IMR-90 (cell line): ENCODE data around the gene PALB2. TPM values are rescaled to one million over a fixed set of nuclear protein-coding genes. Genes with fewer than 3 reads are reported as not detected.

Experiments
- ATAC-seq: fragments of 200-7000 bp; cut with Tn5 transposase; 2 replicates; pipeline ENCODE4 v1.9.1; 2020; ENCODE audit warnings: low read depth, mild to moderate bottlenecking, moderate library complexity
- BruUV-seq: library from RNA; stranded (reverse); fragments of 400-500 nt; replicated peaks from 2 replicates; lab custom pipeline; 2021; lab: Mats Ljungman, UMichigan
- CTCF ChIA-PET: fragments of 300-600 bp; formaldehyde crosslinking; extraction: SDS; loops from one replicate; lab custom pipeline; 2021; ENCODE audit warnings: antibody characterized with exemption; lab: Yijun Ruan, JAX
- POLR2A ChIA-PET: fragments of 300-600 bp; sonication (Branson Sonifier 250); formaldehyde crosslinking; loops from one replicate; lab custom pipeline; 2022; ENCODE audit warnings: antibody characterized with exemption; ENCODE audit not compliant: unreplicated experiment; lab: Charles Lee
- DNase-seq: peaks from one replicate; pipeline ENCODE4 v3.0.0; 2013
- H2AFZ ChIP-seq: replicated peaks from 2 replicates; pipeline ENCODE3; 2013; ENCODE audit warnings: low read length, mild to moderate bottlenecking; ENCODE audit not compliant: poor library complexity
- H2AK5ac ChIP-seq: 2 replicates; pipeline ENCODE4 v1.6.1; 2013; ENCODE audit warnings: low read depth, low read length, inconsistent platforms
- H2AK9ac ChIP-seq: replicated peaks from 2 replicates; pipeline ENCODE3; 2013; ENCODE audit warnings: mild to moderate bottlenecking, low read depth, low read length, moderate library complexity; ENCODE audit not compliant: poor library complexity
- H2BK120ac ChIP-seq: 2 replicates; pipeline ENCODE4 v1.6.1; 2013; ENCODE audit warnings: low read depth, low read length, inconsistent platforms
- H2BK15ac ChIP-seq: 3 replicates; pipeline ENCODE4 v1.6.1; 2013; ENCODE audit warnings: low read depth, low read length, inconsistent platforms
- H2BK20ac ChIP-seq: 2 replicates; pipeline ENCODE4 v1.6.1; 2013; ENCODE audit warnings: low read depth, mild to moderate bottlenecking, inconsistent platforms, low read length, moderate library complexity
- H2BK5ac ChIP-seq: 2 replicates; pipeline ENCODE4 v1.6.1; 2013; ENCODE audit warnings: mild to moderate bottlenecking, low read depth, low read length, inconsistent platforms; ENCODE audit not compliant: poor library complexity, severe bottlenecking
- H3K14ac ChIP-seq: replicated peaks from 2 replicates; pipeline ENCODE4 v1.6.1; 2013; ENCODE audit warnings: low read depth, low read length, inconsistent platforms
- H3K18ac ChIP-seq: 2 replicates; pipeline ENCODE4 v1.6.1; 2013; ENCODE audit warnings: low read depth, low read length, control low read depth
- H3K23ac ChIP-seq: 2 replicates; pipeline ENCODE4 v1.6.1; 2013; ENCODE audit warnings: low read depth, low read length, inconsistent platforms
- H3K27ac ChIP-seq: 2 replicates; pipeline ENCODE4 v1.5.1; 2013; ENCODE audit warnings: mild to moderate bottlenecking, control low read depth, low read length; ENCODE audit not compliant: insufficient read depth
- H3K27me3 ChIP-seq: 2 replicates; pipeline ENCODE4 v1.6.1; 2013; ENCODE audit warnings: low read length; ENCODE audit not compliant: control insufficient read depth, insufficient read depth
- H3K36me3 ChIP-seq: 2 replicates; pipeline ENCODE4 v1.6.1; 2013; ENCODE audit warnings: low read length, mixed read lengths; ENCODE audit not compliant: control insufficient read depth, insufficient read depth
- H3K4ac ChIP-seq: 2 replicates; pipeline ENCODE4 v1.6.1; 2013; ENCODE audit warnings: low read depth, low read length, inconsistent platforms
- H3K4me1 ChIP-seq: 2 replicates; pipeline ENCODE4 v1.6.1; 2013; ENCODE audit warnings: low read length, mixed read lengths; ENCODE audit not compliant: control insufficient read depth, insufficient read depth
- H3K4me2 ChIP-seq: 2 replicates; pipeline ENCODE4 v1.6.1; 2013; ENCODE audit warnings: low read depth, mild to moderate bottlenecking, control low read depth, low read length, moderate library complexity
- H3K4me3 ChIP-seq: 2 replicates; pipeline ENCODE4 v1.5.1; 2013; ENCODE audit warnings: low read depth, mild to moderate bottlenecking, control low read depth, low read length, moderate library complexity; ENCODE audit not compliant: insufficient read depth
- H3K56ac ChIP-seq: 2 replicates; pipeline ENCODE4 v1.6.1; 2013; ENCODE audit warnings: low read length, inconsistent platforms; ENCODE audit not compliant: insufficient read depth; ENCODE audit errors: extremely low read depth
- H3K79me1 ChIP-seq, 2 experiments: 2 replicates each; pipeline ENCODE4 v1.6.1; 2013; ENCODE audit warnings: low read length in 2 of 2, inconsistent platforms in 1 of 2, low read depth in 1 of 2
- H3K9ac ChIP-seq: 2 replicates; pipeline ENCODE4 v1.6.1; 2013; ENCODE audit warnings: low read depth, low read length, control low read depth
- H3K9me1 ChIP-seq: 2 replicates; pipeline ENCODE4 v1.6.1; 2013; ENCODE audit warnings: low read length, inconsistent platforms; ENCODE audit not compliant: insufficient read depth
- H3K9me3 ChIP-seq: 2 replicates; pipeline ENCODE4 v1.6.1; 2013; ENCODE audit warnings: low read length; ENCODE audit not compliant: control insufficient read depth, insufficient read depth
- H4K20me1 ChIP-seq: 2 replicates; pipeline ENCODE4 v1.6.1; 2013; ENCODE audit warnings: low read length, inconsistent platforms; ENCODE audit not compliant: insufficient read depth
- H4K5ac ChIP-seq: 2 replicates; pipeline ENCODE4 v1.6.1; 2013; ENCODE audit warnings: mild to moderate bottlenecking, low read depth, low read length, control low read depth
- H4K8ac ChIP-seq, 2 experiments: 2 replicates each; pipeline ENCODE4 v1.6.1; 2013; ENCODE audit warnings: low read depth in 2 of 2, low read length in 2 of 2, control low read depth in 1 of 2, inconsistent platforms in 1 of 2
- H4K91ac ChIP-seq: 2 replicates; pipeline ENCODE4 v1.6.1; 2013; ENCODE audit warnings: low read depth, low read length, inconsistent platforms; ENCODE audit not compliant: insufficient read depth
- BHLHE40 ChIP-seq: fragments of 150-350 bp; IDR thresholded peaks from 2 replicates; pipeline ENCODE4 v1.6.1; 2016; ENCODE audit warnings: mild to moderate bottlenecking, low read depth, low read length
- CEBPB ChIP-seq: IDR thresholded peaks from 2 replicates; pipeline ENCODE4 v1.6.1; 2012; ENCODE audit warnings: low read depth, low read length, improper control_type of control experiment
- CHD1 ChIP-seq: IDR thresholded peaks from 2 replicates; pipeline ENCODE4 v1.6.1; 2012; ENCODE audit warnings: low read depth, low read length, improper control_type of control experiment
- CTCF ChIP-seq: conservative IDR thresholded peaks from 2 replicates; pipeline ENCODE4 v1.5.1; 2012; ENCODE audit warnings: mild to moderate bottlenecking, low read depth, low read length, improper control_type of control experiment
- ELK1 ChIP-seq: fragments of 150-350 bp; IDR thresholded peaks from 2 replicates; pipeline ENCODE4 v1.6.1; 2016; ENCODE audit warnings: low read depth, mild to moderate bottlenecking, low read length, moderate library complexity, borderline replicate concordance
- FOS ChIP-seq: fragments of 150-350 bp; IDR thresholded peaks from 2 replicates; pipeline ENCODE4 v1.6.1; 2016; ENCODE audit warnings: low read depth, low read length
- MAFK ChIP-seq: IDR thresholded peaks from 2 replicates; pipeline ENCODE4 v1.6.1; 2012; ENCODE audit warnings: low read depth, low read length, improper control_type of control experiment
- MAZ ChIP-seq: IDR thresholded peaks from 2 replicates; pipeline ENCODE4 v1.6.1; 2012; ENCODE audit warnings: low read depth, mild to moderate bottlenecking, low read length, improper control_type of control experiment, moderate library complexity, borderline replicate concordance
- MXI1 ChIP-seq: IDR thresholded peaks from 2 replicates; pipeline ENCODE4 v1.6.1; 2012; ENCODE audit warnings: low read depth, mild to moderate bottlenecking, low read length, moderate library complexity, borderline replicate concordance
- POLR2A ChIP-seq: IDR thresholded peaks from 2 replicates; pipeline ENCODE4 v1.6.1; 2012; ENCODE audit warnings: mild to moderate bottlenecking, low read depth, low read length
- RAD21 ChIP-seq: IDR thresholded peaks from 2 replicates; pipeline ENCODE4 v1.6.1; 2012; ENCODE audit warnings: low read length, improper control_type of control experiment
- RCOR1 ChIP-seq: IDR thresholded peaks from 2 replicates; pipeline ENCODE4 v1.6.1; 2012; ENCODE audit warnings: mild to moderate bottlenecking, low read length, improper control_type of control experiment; ENCODE audit not compliant: insufficient replicate concordance
- RFX5 ChIP-seq: IDR thresholded peaks from 2 replicates; pipeline ENCODE4 v1.8.0; 2012; ENCODE audit warnings: low read depth, mild to moderate bottlenecking, low read length, moderate library complexity
- WGBS, 2 experiments: methylation state at CpG; one replicate each; pipeline versions ENCODE4 v1.1.5 to v1.1.7; 2013; ENCODE audit warnings: missing lambda C conversion rate in 2 of 2; ENCODE audit not compliant: insufficient read length in 1 of 2; ENCODE audit errors: extremely low coverage in 2 of 2; 5-methylcytosine and 5-hydroxymethylcytosine counted together
- dilution Hi-C: fragments of 300-500 bp; cut with HindIII; formaldehyde crosslinking; loops from one replicate; pipeline ENCODE4 v1.14.3; 2018; ENCODE audit warnings: low sequenced_read_pairs; ENCODE audit not compliant: unreplicated experiment
- in situ Hi-C: fragments of 300-500 bp; cut with MboI; formaldehyde crosslinking; loops from 3 replicates; pipeline ENCODE4 v1.14.3; 2019; ENCODE audit warnings: low sequenced_read_pairs, inconsistent platforms, mixed read lengths
- intact Hi-C: fragments of 100-400 bp; cut with micrococcal nuclease; formaldehyde crosslinking; loops from 2 replicates; pipeline ENCODE4 v1.10.0; 2022
- polyA plus RNA-seq, 3 experiments: library from polyadenylated mRNA; depleted of rRNA; stranded (reverse); fragments of >200 nt; gene quantifications; 2 replicates each; pipeline ENCODE4 v1.2.3, GENCODE V29; 2012; ENCODE audit warnings: low replicate concordance in 1 of 3
- total RNA-seq: library from RNA; depleted of rRNA; stranded (reverse); fragments of >200 nt; gene quantifications from 2 replicates; pipeline ENCODE4 v1.2.3, GENCODE V29; 2012
- TF ChIP-seq, protein P1 (sequence below): fragments of 150-350 bp; IDR thresholded peaks from 2 replicates; pipeline ENCODE4 v1.6.1; 2017; ENCODE audit warnings: mild to moderate bottlenecking, antibody characterized with exemption, low read length, low read depth

The PALB2 gene
- total and polyA plus RNA-seq, 2 of the 4 experiments (the other 2 are of a cell fraction) = 4.1 to 8.6 TPM

- no peak for TF ChIP-seq MAZ
Measured at GRCh38 chr16:23564575-23565363, 76.3 kb downstream of the PALB2 start (continued).

DNA sequence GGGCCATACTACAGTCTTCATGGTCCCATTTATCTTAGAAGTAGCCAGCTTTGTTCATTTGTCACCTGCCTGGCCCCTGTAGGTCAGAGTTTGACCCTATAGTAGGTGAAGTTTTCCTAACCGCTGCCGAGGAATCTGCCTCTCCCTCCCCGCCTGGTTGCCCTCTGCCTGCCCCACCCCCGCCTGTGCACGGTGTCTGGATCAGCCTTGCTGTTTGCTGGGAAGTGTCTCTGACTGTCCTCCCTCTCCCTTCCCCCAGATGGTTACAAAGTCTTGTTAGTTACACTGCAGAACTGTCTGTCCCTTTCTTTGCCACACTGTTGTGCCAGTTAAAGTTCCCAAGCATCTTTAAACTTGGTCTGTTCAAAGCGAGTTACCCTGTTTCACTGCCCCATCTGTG lies 77.9 kb downstream of the PALB2 start:
- Histone ChIP-seq H3K23ac (no peak overlapping the region), H2AFZ (no peak overlapping the region), H4K8ac (no peak overlapping the region), H2BK15ac (no peak overlapping the region), H2AK9ac (no peak overlapping the region), H2BK5ac (no peak overlapping the region), H4K20me1 (peaks cover 11% of the 10 kb centered on the region; the same call in 1 of the 2 replicates), H3K27me3 (no peaks in the 10 kb centered on the region), H3K9me1 (0 out of 2 replicates have a peak, but pooled peaks cover 3% of the 10 kb centered on the region), H3K36me3 (peaks cover 74% of the 10 kb centered on the region), H3K4me2 (no peak overlapping the region), H3K79me1 (peaks cover 45 to 46% of the 10 kb centered on the region in 2 experiments), H4K91ac (no peak overlapping the region), H3K9me3 (no peaks in the 10 kb centered on the region), H3K9ac (no peak overlapping the region), H3K18ac (no peak overlapping the region), H3K4ac (no peak overlapping the region), H4K5ac (no peak overlapping the region), H3K56ac (no peak overlapping the region), H3K4me1 (no peaks in the 10 kb centered on the region), H2BK20ac (no peak overlapping the region), H3K14ac (no peak overlapping the region), H3K27ac (no peak overlapping the region), H2AK5ac (no peak overlapping the region), H3K4me3 (no peak overlapping the region), H2BK120ac (no peak overlapping the region)
- BruUV-seq = no TSS peak
- in situ Hi-C loops (no loop called here), intact Hi-C loops (no loop called here), dilution Hi-C loops (no loop called here)
- CTCF ChIA-PET = no interaction called here
- POLR2A ChIA-PET = no interaction called here
- DNase-seq (no peak), ATAC-seq (no peak)
- 100% methylated on average over 1 of the region's 6 CpGs; no CpG with 5 or more reads in 1 of the 2 experiments for WGBS, 2 experiments
- TF ChIP-seq BHLHE40 = no peak
- no peak for TF ChIP-seq POLR2A
- TF ChIP-seq CTCF = no peak
- no peak for TF ChIP-seq ELK1
- no peak for TF ChIP-seq RCOR1
- TF ChIP-seq MXI1 = no peak
- no peak for TF ChIP-seq CHD1
- TF ChIP-seq CEBPB = no peak
- TF ChIP-seq RFX5 = no peak
- TF ChIP-seq, protein P1, sequence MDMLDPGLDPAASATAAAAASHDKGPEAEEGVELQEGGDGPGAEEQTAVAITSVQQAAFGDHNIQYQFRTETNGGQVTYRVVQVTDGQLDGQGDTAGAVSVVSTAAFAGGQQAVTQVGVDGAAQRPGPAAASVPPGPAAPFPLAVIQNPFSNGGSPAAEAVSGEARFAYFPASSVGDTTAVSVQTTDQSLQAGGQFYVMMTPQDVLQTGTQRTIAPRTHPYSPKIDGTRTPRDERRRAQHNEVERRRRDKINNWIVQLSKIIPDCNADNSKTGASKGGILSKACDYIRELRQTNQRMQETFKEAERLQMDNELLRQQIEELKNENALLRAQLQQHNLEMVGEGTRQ = no peak
- TF ChIP-seq MAFK = no peak
- no peak for TF ChIP-seq RAD21
- no peak for TF ChIP-seq FOS
